Left cardiac atrium (tissue), 4 donors: ENCODE results near the gene C17orf107. TPM values are rescaled to one million over a fixed set of nuclear protein-coding genes. Genes with fewer than 3 reads are reported as not detected.
"Not testable (repeated sequence)": the region's sequence is repeated elsewhere in the genome, so short reads cannot be mapped to it uniquely, and the experiment has no call there.

Experiments
- ATAC-seq, 2 donors: fragments of 200-7000 bp; cut with Tn5 transposase; one replicate each; pipeline ENCODE4 v1.9.1; 2020; ENCODE audit warnings: mild to moderate bottlenecking in 2 of 2, moderate library complexity in 2 of 2
- DNase-seq: peaks from one replicate; pipeline ENCODE4 v3.0.0-alpha.2; 2020
- intact Hi-C, 2 donors: fragments of 100-400 bp; cut with DNase I; formaldehyde crosslinking; loops; one replicate each; pipeline versions ENCODE4 v1.14.1 to v1.15.1; 2022 to 2023
- long read RNA-seq: library from polyadenylated mRNA; unstranded; transcript quantifications from one replicate; pipeline ENCODE4 v2.0.0, GENCODE V29; 2021
- total RNA-seq, 2 donors: library from RNA; stranded (reverse); fragmentation: NEBNext Ultra II Directional; extraction: Animal tissue kit (Norgen Biotek cat#: 25700); gene quantifications; one replicate each; pipeline ENCODE4 v1.2.1, GENCODE V29; 2021
- donor health status: DM: no; HTN: yes; CAD: no.
- donor health status: DM: no; HTN: yes; CAD: no; lungs with severe emphysema.
- donor health status: DM: yes; HTN: yes; CAD: no.
- donor health status: Dilated cardiomyopathy.

C17orf107 gene
- total RNA-seq, result 1 to 10 TPM; 1.3 to 2.3 TPM
- long read RNA-seq, partial matches to known transcripts, result 0 of 2 reads
- long read RNA-seq, other reads (novel, unspliced or antisense), result 2 of 2 reads

DNA sequence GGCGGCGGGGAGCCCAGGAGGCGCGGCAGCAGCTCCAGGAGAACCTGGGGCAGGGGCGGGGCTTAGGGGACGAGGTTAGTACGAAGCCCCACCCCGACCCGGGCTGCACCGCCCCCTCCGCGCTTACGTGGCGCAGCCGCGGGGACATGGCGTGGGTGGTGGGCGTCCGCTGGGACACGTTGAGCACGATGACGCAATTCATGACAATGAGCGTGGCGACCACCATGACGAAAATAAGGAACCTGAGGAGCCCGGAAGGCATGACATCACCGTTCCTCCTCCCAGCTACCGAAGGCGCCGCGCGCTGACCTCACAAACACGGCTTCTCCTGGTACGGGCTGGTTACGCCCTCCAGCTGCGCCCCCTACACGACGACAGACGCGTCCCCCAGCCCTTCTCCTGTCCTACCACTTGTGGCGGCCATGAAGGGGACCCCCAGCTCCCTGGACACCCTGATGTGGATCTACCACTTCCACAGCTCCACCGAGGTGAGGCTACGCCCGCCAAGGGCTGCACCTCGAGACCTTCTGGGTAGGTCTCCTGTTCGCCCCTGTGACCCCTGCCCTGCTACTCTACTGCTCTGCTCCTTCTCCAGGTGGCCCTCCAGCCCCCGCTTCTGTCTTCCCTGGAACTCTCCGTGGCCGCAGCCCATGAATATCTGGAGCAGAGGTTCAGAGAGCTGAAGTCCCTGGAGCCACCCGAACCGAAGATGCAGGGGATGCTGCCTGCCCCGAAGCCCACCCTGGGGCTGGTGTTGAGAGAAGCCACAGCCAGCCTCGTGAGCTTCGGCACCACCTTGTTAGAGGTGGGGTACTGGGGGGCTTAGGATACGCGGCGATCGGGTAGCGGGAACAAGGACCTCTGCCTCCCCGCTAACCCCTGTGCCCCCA is at the start of gene C17orf107:
Gene C17orf107 (plus strand): TSS at position 196 of the 890 bp plus-strand sequence. CDS start 227 bp downstream, at position 423.
- DNase-seq (peak; percentile 90), ATAC-seq (peak; percentile 56 to 65)
- intact Hi-C loops, result loop anchor here (5.0 to 10.0 kb wide), 2 partner anchors 85 to 187 kb away; partner anchors contain the start of genes ARRB2 (in 1 of the 2) and CAMTA2 (in 1 of the 2)

DNA sequence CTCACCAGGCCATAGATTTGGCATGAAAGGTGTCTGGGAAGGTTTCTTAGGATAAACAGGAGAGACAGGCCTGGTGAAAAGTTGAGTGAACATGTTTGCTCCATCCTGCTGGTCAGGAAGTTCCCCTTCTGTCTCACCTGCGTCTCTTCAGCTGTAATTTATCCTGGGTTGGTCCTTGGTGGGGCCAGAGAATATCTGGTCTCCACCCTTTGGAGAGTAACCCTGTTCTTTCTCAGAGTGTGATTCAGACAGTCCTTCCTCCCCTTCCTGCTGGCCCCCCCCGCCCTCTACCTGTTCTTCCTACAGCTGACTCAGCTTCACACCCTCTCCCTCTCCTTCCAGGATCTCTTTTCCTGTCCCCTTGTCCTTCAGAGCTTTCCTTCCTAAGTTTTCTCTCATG is 49.1 kb upstream of the C17orf107 start:
- intact Hi-C loops, result no loop called here
- peak in 1 of 2 donors; percentile 74 for ATAC-seq

DNA sequence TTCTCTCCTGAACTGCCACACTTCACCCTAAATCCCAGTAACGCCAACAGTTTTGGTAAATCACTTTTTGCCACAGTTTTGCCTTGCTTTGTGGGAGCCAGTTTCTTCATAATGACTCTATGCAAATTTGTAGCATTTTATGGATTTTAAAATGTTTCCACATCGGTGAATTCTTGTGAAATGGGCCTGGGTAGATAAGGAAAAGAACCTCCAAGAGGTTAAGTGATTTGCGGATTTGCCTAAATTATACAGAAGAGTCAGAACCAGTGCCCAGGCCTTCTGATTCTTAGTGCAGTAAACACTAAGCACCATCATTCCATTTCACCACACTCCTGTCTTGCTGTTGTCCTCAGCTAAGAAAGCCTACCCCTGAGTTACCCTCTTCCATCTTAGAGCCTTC is 48.3 kb upstream of the C17orf107 start:
- intact Hi-C loops, result no loop called here
- ATAC-seq (peak in 1 of 2 donors; percentile 12), DNase-seq (no peak)

More for the DNA sequence above, 49.1 kb upstream of the C17orf107 start:
- DNase-seq, result no peak

DNA sequence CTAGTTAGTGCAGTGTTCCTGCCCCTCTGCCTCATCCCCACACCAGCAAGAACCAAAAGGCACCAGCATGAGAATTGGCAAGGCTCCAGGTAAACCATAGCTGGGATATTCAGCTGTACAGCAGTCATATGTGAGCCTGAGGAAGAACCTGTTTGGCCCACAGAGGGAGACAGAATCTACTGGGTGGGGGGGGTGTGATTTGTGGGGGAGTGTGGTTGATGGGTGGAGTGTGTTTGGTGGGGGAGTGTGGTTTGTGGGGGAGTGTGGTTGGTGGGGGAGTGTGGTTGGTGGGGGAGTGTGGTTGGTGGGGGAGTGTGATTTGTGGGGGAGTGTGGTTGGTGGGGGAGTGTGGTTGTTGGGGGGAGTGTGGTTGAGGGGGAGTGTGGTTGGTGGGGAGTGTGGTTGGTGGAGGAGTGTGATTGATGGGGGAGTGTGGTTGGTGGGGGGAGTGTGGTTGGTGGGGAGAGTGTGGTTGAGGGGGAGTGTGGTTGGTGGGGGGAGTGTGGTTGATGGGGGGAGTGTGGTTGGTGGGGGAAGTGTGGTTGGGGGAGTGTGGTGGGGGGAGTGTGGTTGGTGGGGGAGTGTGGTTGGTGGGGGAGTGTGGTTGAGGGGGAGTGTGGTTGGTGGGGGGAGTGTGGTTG is 46.6 kb upstream of the C17orf107 start:
- ATAC-seq, result no peak
- DNase-seq, result no peak
- intact Hi-C loops, result no loop called here

GRCh38 chr17:4853208-4853671 is 46.1 kb upstream of the C17orf107 start:
- no peak for DNase-seq
- intact Hi-C loops, result no loop called here
- no peak for ATAC-seq

DNA sequence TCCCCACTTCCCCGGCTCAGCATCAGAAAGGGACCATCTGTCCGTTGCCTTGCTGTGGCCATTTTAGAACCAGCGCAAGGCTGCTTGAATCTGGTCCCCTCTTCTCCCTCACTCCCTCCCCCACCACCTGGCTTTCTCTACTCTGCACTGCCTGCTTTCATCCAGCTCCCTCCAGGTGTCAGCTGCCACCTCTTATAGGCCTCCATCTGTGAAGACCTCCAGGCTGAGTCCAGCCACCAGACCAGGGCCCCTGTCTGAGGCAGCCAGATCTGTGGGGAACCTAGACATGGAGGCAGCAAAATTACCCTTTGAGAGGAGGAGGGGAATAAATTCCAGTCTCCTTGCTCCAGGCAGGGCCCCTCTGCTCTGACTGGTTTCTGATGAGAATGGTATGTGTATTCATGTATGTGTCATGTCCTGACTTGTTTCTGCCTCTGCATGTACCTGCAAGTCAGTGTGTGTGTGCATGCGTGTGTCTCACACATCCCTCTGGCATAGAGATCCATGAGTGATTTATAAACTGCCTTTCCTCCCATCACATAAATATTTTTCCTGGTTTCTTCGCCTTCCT is 45.1 kb upstream of the C17orf107 start:
- intact Hi-C loops, result no loop called here
- DNase-seq, result no peak
- no peak for ATAC-seq

DNA sequence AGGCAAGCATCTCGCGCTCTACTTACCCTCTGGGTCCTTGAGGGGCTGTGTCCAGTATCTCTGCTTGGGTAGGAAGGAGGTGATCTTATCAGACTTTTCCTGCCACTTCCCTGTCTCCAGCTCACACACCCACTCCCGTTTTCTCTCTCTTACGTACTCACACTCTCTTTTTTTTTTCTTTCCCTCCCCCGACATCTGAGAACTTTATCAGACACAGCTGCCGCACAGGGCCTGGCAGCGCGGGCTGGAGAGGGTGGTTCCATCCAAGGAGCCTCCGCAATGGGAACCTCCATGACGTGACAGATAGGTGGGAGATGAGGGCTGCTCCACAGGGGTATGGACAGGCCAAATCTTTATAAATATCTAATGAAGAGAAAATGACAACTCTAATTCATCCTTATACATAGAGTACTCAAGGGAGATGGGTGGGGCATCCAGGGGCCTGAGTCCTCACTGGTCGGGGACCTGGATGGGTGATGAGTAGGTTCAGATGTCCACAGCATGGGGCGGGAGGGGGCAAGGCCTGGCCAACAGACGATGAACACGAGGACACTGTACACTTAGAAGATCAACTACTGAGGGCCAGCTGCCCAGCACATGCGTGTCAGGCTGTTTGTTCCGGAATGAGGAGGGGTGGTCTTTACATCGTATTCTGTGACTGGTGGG is 42.9 kb upstream of the C17orf107 start:
- intact Hi-C loops, result no loop called here
- no peak for DNase-seq
- ATAC-seq, result peak in 1 of 2 donors; percentile 45

DNA sequence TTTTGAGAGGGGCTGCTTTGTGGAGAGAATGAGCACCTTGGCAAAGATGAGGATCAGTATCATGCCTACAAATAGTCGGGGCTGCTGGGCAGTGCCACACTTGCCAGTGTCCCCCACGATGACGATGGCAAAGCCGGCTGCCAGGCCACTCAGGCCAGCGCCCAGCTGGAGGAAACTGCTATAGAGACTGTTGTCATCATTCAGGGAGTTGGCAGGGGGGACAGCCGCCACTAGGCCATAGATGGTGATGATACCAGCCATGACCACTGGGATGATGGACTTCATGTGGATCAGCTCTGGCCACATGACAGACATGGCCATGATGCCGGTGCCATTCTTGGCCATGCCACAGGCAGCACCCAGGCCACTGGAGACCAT is 42.4 kb upstream of the C17orf107 start:
- intact Hi-C loops, result no loop called here
- no peak for ATAC-seq
- DNase-seq, result no peak

DNA sequence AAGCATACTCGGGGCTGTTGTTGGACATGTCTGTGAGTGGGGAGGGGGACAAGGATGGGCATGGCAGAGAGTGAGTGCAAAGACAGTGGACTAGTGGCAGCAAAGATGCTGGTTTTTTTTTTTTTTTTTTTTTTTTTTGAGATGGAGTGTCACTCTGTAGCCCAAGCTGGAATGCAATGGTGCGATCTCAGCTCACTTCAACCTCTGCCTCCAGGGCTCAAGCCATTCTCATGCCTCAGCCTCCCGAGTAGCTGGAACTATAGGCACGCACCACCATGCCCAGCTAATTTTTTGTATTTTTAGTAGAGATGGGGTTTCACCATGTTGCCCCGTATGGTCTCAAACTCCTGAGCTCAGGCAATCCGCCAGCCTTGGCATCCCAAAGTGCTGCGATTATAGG is 42.0 kb upstream of the C17orf107 start:
- ATAC-seq, DNase-seq, intact Hi-C loops: not testable (repeated sequence)

DNA sequence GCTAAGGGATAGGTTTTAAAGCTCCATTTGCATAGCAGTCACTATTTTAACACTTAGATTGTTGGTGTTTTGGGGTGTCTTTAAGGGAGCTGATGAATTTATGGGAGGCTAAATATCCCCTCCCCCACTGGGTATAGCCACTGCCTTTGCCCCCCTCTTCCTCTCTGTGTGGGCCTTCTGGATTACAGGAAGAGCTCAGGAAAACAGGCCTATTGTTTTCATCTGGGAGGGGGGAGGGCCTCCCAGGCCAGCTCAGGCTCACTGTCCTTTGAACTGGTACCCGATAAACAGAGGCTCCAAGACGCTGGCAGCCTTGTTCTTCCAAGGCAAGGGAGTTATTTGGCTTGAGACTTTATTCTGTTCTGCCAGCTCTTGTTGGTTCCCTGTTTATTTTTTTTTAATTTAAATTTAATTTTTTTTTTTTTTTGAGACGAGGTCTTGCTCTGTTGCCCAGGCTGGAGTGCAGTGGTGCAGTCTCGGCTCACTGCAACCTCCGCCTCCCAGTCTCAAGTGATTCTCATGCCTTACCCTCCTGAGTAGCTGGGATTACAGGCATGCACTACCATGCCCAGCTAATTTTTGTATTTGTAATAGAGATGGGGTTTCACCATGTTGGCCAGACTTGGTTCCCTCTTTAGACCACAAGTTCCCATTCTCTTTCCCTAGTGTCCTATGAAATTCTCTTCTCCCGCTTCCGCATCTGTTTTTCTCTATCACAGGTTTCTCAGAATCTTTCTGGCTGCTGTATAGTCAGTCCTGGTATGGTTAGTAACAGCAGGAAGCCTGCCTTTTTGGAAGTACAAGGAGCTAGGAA is 41.1 kb upstream of the C17orf107 start:
- ATAC-seq (peak; percentile 55 to 69), DNase-seq (peak; percentile 56)
- intact Hi-C loops, result no loop called here

- intact Hi-C loops, result no loop called here
- DNase-seq (peak; percentile 67), ATAC-seq (peak; percentile 60 to 76)
Observed at GRCh38 chr17:4858882-4859260, 40.5 kb upstream of the C17orf107 start.

- intact Hi-C loops, result no loop called here
- no peak for DNase-seq
- ATAC-seq, result no peak
Observed at GRCh38 chr17:4859816-4860625, 39.3 kb upstream of the C17orf107 start.

DNA sequence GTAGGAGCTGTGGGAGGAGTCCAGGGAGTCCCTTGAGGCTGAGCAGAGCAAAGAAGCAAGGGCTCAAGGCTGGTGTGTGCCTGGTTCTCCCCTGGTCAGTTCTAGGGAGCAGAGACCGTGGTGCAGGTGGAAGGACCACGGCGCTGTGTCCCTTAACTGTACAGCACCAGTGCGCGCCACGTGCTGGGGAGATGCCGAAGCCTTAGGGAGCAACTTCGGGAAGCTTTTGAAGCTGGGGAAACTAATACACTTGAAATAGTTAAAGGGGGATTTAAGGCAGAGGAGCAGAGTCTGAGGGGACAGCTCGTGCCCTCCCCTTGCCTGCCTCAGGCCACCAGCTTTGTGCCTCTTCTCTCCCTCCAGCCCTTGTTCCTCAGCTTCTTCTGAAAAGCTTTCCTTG is 38.7 kb upstream of the C17orf107 start:
- DNase-seq (no peak), ATAC-seq (no peak)
- intact Hi-C loops, result no loop called here

DNA sequence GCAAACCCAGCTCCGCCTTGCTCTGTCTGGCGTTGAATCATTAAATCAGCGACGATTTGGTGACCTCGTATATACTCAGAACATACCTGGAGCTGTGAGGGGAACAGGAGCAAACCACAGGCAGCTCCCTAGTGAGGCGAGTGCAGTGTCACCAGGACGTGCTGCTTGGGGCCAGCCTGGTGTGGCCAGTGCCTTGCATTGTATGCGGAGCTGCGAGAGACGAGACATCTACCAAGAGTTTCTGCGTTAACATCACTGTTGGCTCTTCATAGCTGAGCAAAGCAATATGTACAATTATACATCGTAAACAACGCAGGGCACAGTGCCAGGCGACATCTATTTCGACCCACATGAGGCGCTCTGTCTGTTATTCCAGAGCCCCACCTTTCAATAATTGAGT is 38.3 kb upstream of the C17orf107 start:
- no peak for ATAC-seq
- intact Hi-C loops, result no loop called here
- DNase-seq, result no peak

- DNase-seq (no peak), ATAC-seq (no peak)
- intact Hi-C loops, result no loop called here
Observed at GRCh38 chr17:4862720-4863119, 36.6 kb upstream of the C17orf107 start.

- ATAC-seq (no peak), DNase-seq (no peak)
- intact Hi-C loops, result no loop called here
Observed at GRCh38 chr17:4863321-4863720, 36.0 kb upstream of the C17orf107 start.

DNA sequence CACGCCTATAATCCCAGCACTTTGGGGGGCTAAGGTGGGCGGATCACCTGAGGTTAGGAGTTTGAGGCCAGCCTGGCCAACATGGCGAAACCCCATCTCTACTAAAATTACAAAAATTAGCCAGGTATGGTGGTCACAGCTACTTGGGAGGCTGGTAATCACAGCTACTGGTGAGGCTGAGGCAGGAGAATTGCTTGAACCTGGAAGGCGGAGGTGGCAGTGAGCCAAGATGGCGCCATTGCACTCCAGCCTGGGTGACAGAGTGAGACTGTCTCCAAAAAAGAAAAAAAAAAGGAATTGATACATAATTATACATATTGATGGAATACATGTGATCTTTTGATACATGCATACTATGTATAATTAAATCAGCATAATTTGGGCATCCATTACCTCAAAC is 31.8 kb upstream of the C17orf107 start:
- ATAC-seq, DNase-seq, intact Hi-C loops: not testable (repeated sequence)
